H9 (cell line): ENCODE results near the gene ECE2. TPM values are rescaled to one million over a fixed set of nuclear protein-coding genes. Genes with fewer than 3 reads are reported as not detected.

ENCODE experiments used
- DNase-seq: peaks from one replicate; pipeline ENCODE4 v3.0.0-alpha.2; 2017
- H2AFZ ChIP-seq: one replicate; pipeline ENCODE4 v1.6.1; 2013; ENCODE audit warnings: mild to moderate bottlenecking, low read length, control low read depth, moderate library complexity
- H2AK5ac ChIP-seq: 2 replicates; pipeline ENCODE4 v1.6.1; 2013; ENCODE audit warnings: low read length, control low read depth, mixed read lengths; ENCODE audit not compliant: insufficient read length
- H2BK120ac ChIP-seq: one replicate; pipeline ENCODE4 v1.6.1; 2013; ENCODE audit warnings: low read depth, mild to moderate bottlenecking, low read length, control low read depth, inconsistent platforms; ENCODE audit not compliant: poor library complexity, severe bottlenecking
- H2BK12ac ChIP-seq: 2 replicates; pipeline ENCODE4 v1.6.1; 2013; ENCODE audit warnings: low read length, control low read depth, mixed read lengths, low read depth; ENCODE audit not compliant: insufficient read length
- H2BK15ac ChIP-seq: 2 replicates; pipeline ENCODE4 v1.6.1; 2013; ENCODE audit warnings: low read depth, low read length, control low read depth
- H2BK20ac ChIP-seq: one replicate; pipeline ENCODE4 v1.6.1; 2013; ENCODE audit warnings: low read depth, mild to moderate bottlenecking, low read length, control low read depth, inconsistent platforms; ENCODE audit not compliant: poor library complexity, severe bottlenecking
- H2BK5ac ChIP-seq: 2 replicates; pipeline ENCODE4 v1.6.1; 2013; ENCODE audit warnings: low read length, control low read depth, mixed read lengths; ENCODE audit not compliant: insufficient read length
- H3K14ac ChIP-seq: 2 replicates; pipeline ENCODE4 v1.6.1; 2013; ENCODE audit warnings: low read length, control low read depth; ENCODE audit not compliant: insufficient read depth
- H3K18ac ChIP-seq: 2 replicates; pipeline ENCODE4 v1.6.1; 2013; ENCODE audit warnings: low read depth, mild to moderate bottlenecking, mixed read lengths, low read length, control low read depth; ENCODE audit not compliant: insufficient read length
- H3K23ac ChIP-seq: 2 replicates; pipeline ENCODE4 v1.6.1; 2013; ENCODE audit warnings: low read length, control low read depth, mixed read lengths, low read depth; ENCODE audit not compliant: insufficient read length
- H3K23me2 ChIP-seq: 2 replicates; pipeline ENCODE4 v1.6.1; 2013; ENCODE audit warnings: low read depth, mild to moderate bottlenecking, mixed read lengths, low read length, control low read depth; ENCODE audit not compliant: insufficient read length, poor library complexity, severe bottlenecking
- H3K27ac ChIP-seq: 2 replicates; pipeline ENCODE4 v1.5.1; 2013; ENCODE audit warnings: low read length, control low read depth, mixed read lengths, low read depth; ENCODE audit not compliant: insufficient read length
- H3K27me3 ChIP-seq: 2 replicates; pipeline ENCODE4 v1.6.1; 2013; ENCODE audit warnings: low read length, control low read depth, inconsistent platforms; ENCODE audit not compliant: insufficient read depth
- H3K4ac ChIP-seq: 2 replicates; pipeline ENCODE4 v1.6.1; 2013; ENCODE audit warnings: low read depth, mild to moderate bottlenecking, control low read depth, inconsistent platforms, low read length, moderate library complexity
- H3K4me1 ChIP-seq: 2 replicates; pipeline ENCODE4 v1.6.1; 2013; ENCODE audit warnings: low read length, control low read depth, inconsistent platforms; ENCODE audit not compliant: insufficient read depth
- H3K4me2 ChIP-seq: 2 replicates; pipeline ENCODE4 v1.6.1; 2013; ENCODE audit warnings: low read length, control low read depth, mixed read lengths; ENCODE audit not compliant: insufficient read length, insufficient read depth
- H3K56ac ChIP-seq: 2 replicates; pipeline ENCODE4 v1.6.1; 2013; ENCODE audit warnings: low read depth, mild to moderate bottlenecking, mixed read lengths, low read length, control low read depth; ENCODE audit not compliant: insufficient read length
- H3K79me1 ChIP-seq: 2 replicates; pipeline ENCODE4 v1.6.1; 2013; ENCODE audit warnings: low read depth, mild to moderate bottlenecking, moderate library complexity, low read length, control low read depth, inconsistent platforms; ENCODE audit not compliant: insufficient read depth, poor library complexity, severe bottlenecking
- H3K79me2 ChIP-seq: 2 replicates; pipeline ENCODE4 v1.6.1; 2013; ENCODE audit warnings: low read length, control low read depth, inconsistent platforms; ENCODE audit not compliant: insufficient read depth
- H3K9ac ChIP-seq: 2 replicates; pipeline ENCODE4 v1.6.1; 2013; ENCODE audit warnings: low read length, control low read depth, mixed read lengths; ENCODE audit not compliant: insufficient read length; ENCODE audit errors: extremely low read depth
- H3K9me3 ChIP-seq: one replicate; pipeline ENCODE4 v1.6.1; 2013; ENCODE audit warnings: low read depth, low read length, inconsistent platforms; ENCODE audit not compliant: control insufficient read depth
- H3T11ph ChIP-seq: one replicate; pipeline ENCODE4 v1.6.1; 2013; ENCODE audit warnings: mild to moderate bottlenecking, low read length, control low read depth, inconsistent platforms
- H4K20me1 ChIP-seq: one replicate; pipeline ENCODE4 v1.6.1; 2013; ENCODE audit not compliant: control insufficient read depth, insufficient read length, insufficient read depth
- H4K5ac ChIP-seq: 2 replicates; pipeline ENCODE4 v1.6.1; 2013; ENCODE audit warnings: low read depth, mild to moderate bottlenecking, mixed read lengths, low read length, control low read depth; ENCODE audit not compliant: insufficient read length
- H4K8ac ChIP-seq: replicated peaks from 2 replicates; pipeline ENCODE4 v1.6.1; 2013; ENCODE audit warnings: low read length, control low read depth, mixed read lengths, low read depth; ENCODE audit not compliant: insufficient read length
- H4K91ac ChIP-seq: 2 replicates; pipeline ENCODE4 v1.6.1; 2013; ENCODE audit warnings: low read depth, mild to moderate bottlenecking, moderate library complexity, mixed read lengths, low read length, control low read depth; ENCODE audit not compliant: insufficient read length
- H3K27ac Mint-ChIP-seq, 3 experiments: 2 replicates in 2 of 3; 3 replicates in 1 of 3; pipeline ENCODE4 v1.8.0; 2020 to 2021; ENCODE audit warnings: mixed read lengths in 3 of 3, mild to moderate bottlenecking in 1 of 3, moderate library complexity in 1 of 3
- H3K27me3 Mint-ChIP-seq: 2 replicates; pipeline ENCODE4 v1.8.0; 2021; ENCODE audit warnings: low read depth, mild to moderate bottlenecking, moderate library complexity, mixed read lengths
- H3K36me3 Mint-ChIP-seq, 3 experiments: 2 replicates in 2 of 3; 3 replicates in 1 of 3; pipeline ENCODE4 v1.8.0; 2020 to 2021; ENCODE audit warnings: low read depth in 3 of 3, mixed read lengths in 3 of 3; ENCODE audit not compliant: insufficient read depth in 1 of 3
- H3K4me1 Mint-ChIP-seq, 2 experiments: 2 replicates each; pipeline ENCODE4 v1.8.0; 2020; ENCODE audit warnings: mixed read lengths in 2 of 2
- H3K4me3 Mint-ChIP-seq, 2 experiments: 2 replicates in 1 of 2; 3 replicates in 1 of 2; pipeline ENCODE4 v1.8.0; 2020 to 2021; ENCODE audit warnings: mild to moderate bottlenecking in 2 of 2, mixed read lengths in 2 of 2, moderate library complexity in 1 of 2
- H3K9me3 Mint-ChIP-seq, 2 experiments: 2 replicates in 1 of 2; 3 replicates in 1 of 2; pipeline ENCODE4 v1.8.0; 2020; ENCODE audit warnings: mild to moderate bottlenecking in 2 of 2, mixed read lengths in 2 of 2, moderate library complexity in 1 of 2
- WGBS: extraction: QIAGEN DNeasy Blood & Tissue Kit; methylation state at CpG from one replicate; pipeline ENCODE4 v1.1.7; 2013; ENCODE audit warnings: missing lambda C conversion rate, low lambda C conversion rate, mixed read lengths; ENCODE audit not compliant: insufficient read length; ENCODE audit errors: extremely low coverage; 5-methylcytosine and 5-hydroxymethylcytosine counted together
- total RNA-seq: library from RNA; stranded (reverse); gene quantifications from 2 replicates; pipeline ENCODE4 v1.2.1, GENCODE V29; 2021
- TF ChIP-seq, protein P1 (sequence below): fragments of 200-600 bp; sonication (generic); conservative IDR thresholded peaks from 3 replicates; pipeline ENCODE4 v1.8.0; 2021; ENCODE audit warnings: antibody characterized with exemption, mild to moderate bottlenecking

Gene ECE2
- total RNA-seq, 1 experiment from 2014 or later = not detected

GRCh38 chr3:184241447-184242296, 34.1 kb upstream of the ECE2 start:
- H4K91ac ChIP-seq = no peak overlapping the region
- Mint-ChIP-seq H3K36me3 (peaks cover 15 to 41% (median 36%) of the 10 kb centered on the region in 3 experiments), H3K9me3 (no peaks in the 10 kb centered on the region), H3K27ac (no peak overlapping the region), H3K4me1 (no peaks in the 10 kb centered on the region), H3K4me3 (no peak overlapping the region), H3K27me3 (peaks cover 1% of the 10 kb centered on the region; the same call in 1 of the 2 replicates)
- no peaks in the 10 kb centered on the region for H3K23me2 ChIP-seq
- no peak overlapping the region for H3K14ac ChIP-seq
- H2AK5ac ChIP-seq = no peak overlapping the region
- no peak overlapping the region for H3T11ph ChIP-seq
- no peaks in the 10 kb centered on the region for H3K27me3 ChIP-seq
- H4K8ac ChIP-seq = no peak overlapping the region
- no peak overlapping the region for H3K23ac ChIP-seq
- TF ChIP-seq, protein P1, sequence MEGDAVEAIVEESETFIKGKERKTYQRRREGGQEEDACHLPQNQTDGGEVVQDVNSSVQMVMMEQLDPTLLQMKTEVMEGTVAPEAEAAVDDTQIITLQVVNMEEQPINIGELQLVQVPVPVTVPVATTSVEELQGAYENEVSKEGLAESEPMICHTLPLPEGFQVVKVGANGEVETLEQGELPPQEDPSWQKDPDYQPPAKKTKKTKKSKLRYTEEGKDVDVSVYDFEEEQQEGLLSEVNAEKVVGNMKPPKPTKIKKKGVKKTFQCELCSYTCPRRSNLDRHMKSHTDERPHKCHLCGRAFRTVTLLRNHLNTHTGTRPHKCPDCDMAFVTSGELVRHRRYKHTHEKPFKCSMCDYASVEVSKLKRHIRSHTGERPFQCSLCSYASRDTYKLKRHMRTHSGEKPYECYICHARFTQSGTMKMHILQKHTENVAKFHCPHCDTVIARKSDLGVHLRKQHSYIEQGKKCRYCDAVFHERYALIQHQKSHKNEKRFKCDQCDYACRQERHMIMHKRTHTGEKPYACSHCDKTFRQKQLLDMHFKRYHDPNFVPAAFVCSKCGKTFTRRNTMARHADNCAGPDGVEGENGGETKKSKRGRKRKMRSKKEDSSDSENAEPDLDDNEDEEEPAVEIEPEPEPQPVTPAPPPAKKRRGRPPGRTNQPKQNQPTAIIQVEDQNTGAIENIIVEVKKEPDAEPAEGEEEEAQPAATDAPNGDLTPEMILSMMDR = peak; percentile 32; the same call in 1 of the 3 replicates
- no peak overlapping the region for H2BK12ac ChIP-seq
- H2AFZ ChIP-seq = no peak overlapping the region
- H3K79me2 ChIP-seq = no peaks in the 10 kb centered on the region
- H3K9ac ChIP-seq = no peak overlapping the region
- H2BK15ac ChIP-seq = no peak overlapping the region
- no peak overlapping the region for H2BK20ac ChIP-seq
- peak; percentile 61 for DNase-seq
- no peak overlapping the region for H4K5ac ChIP-seq
- H3K18ac ChIP-seq = no peak overlapping the region
- H2BK120ac ChIP-seq = no peak overlapping the region
- no peak overlapping the region for H2BK5ac ChIP-seq
- no peak overlapping the region for H3K4me2 ChIP-seq
- no peak overlapping the region for H3K4ac ChIP-seq
- H3K27ac ChIP-seq = no peak overlapping the region
- no peaks in the 10 kb centered on the region for H4K20me1 ChIP-seq
- WGBS = no CpG with 5 or more reads among the region's 46 CpGs
- no peaks in the 10 kb centered on the region for H3K79me1 ChIP-seq
- no peaks in the 10 kb centered on the region for H3K9me3 ChIP-seq
- no peak overlapping the region for H3K56ac ChIP-seq
- no peaks in the 10 kb centered on the region for H3K4me1 ChIP-seq
